DMS114 treated with DMSO at 0.1 percent for 48 hours (cell line): ENCODE measurements around the gene ZC3HAV1.
A peak's percentile ranks its signal among the peaks of the same experiment; 100 is the strongest.
"Not testable (repeated sequence)": the region's sequence is repeated elsewhere in the genome, so short reads cannot be mapped to it uniquely, and the experiment has no call there.

Experiments
- DNase-seq: peaks from one replicate; lab custom pipeline; 2025; ENCODE audit not compliant: unreplicated experiment; lab: John Stamatoyannopoulos, UW

The ZC3HAV1 gene

DNA sequence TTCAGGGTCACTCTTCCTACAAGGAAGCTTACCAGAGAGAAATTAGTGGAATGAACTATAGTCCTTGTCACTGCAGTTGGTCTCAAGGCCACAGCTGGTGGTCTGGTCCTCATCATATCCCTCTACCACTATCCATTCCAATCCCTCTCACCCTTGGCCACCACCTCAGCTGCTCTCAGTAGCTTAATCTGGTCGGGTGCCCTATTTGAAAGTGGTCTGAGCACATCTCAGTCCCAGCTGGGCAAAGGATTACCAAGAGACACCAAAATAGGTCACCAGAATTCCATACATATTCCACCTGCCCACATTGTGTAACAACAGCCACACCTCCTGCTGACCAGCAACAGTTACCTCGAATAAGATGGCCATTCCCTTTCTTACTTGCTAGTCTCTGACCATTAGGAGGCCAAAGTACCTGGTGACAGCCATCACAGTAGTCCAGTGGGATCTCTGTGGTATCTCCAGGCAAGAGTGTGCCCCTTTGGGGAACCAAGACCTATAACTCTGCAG is 3.3 kb upstream of the ZC3HAV1 start:
- DNase-seq: no peak

GRCh38 chr7:139112316-139112715 is 2.8 kb upstream of the ZC3HAV1 start:
- no peak for DNase-seq

GRCh38 chr7:139111811-139112301 is 2.3 kb upstream of the ZC3HAV1 start:
- DNase-seq: no peak

DNA sequence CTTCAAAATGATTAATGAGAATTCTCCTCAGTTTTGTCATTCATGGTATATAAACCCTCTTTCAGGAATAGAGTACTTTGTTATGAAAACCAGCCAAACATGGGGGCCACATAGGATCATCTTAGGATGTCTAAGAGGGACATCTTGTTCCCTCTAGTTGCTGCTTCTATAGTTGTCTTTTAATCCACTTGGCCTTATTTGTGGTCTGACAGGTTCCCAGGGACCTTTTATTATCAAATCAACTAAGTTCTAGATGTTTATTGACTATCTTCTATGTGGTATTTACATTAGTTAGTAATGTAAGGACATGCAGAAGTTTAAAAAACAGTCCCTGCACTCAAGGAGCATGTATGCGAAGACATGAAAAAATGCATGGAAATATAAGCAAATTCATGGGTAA is 1.6 kb upstream of the ZC3HAV1 start:
- DNase-seq: no peak

- DNase-seq: peak; percentile 61
Measured at GRCh38 chr7:139109983-139110411, 477 bp upstream of the ZC3HAV1 start.

DNA sequence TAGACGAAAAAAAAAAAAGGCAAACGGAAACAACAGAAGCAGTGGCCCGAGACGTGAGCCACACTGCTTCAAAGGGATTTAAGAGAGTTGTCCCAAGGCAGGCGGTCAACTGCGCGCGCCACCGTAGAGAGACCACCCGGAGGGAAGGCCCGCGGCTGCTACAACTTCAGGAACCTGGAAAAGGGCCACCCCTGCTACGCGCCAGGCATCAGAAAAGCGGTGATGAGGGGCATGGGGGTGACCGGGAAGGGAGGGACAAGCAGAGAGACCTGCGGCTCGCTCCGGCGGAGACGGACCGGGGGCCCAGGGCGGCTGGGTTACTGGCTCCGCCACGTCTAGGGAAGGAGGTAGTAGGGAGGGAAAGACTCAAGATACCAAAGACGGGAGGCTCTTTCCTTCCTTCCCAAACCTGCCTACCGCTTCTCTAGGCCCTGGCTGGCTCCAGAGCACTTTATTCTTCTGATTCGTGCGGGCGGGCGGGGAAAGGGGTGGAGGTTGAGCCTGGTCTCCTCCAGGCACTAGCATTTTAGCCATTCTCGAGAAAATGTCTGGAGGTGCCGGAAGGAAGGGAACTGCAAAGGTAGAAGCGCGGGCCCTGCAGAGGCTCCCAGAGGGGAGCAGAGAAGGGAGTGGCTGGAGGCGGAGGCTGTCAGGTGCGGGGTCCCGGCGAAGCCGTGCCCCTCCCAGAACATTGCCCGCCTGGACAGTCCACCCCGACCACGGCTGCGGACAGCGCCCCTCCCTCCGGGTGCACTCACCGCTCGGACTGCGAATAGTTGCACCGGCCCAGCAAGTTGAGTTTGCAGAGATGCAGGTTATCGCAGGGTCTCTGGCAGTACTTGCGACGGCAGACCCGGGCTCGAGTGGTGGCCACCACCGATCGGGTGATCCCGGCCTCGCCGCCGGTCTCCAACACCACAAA is 993 bp downstream of the ZC3HAV1 start:
- no peak for DNase-seq

DNA sequence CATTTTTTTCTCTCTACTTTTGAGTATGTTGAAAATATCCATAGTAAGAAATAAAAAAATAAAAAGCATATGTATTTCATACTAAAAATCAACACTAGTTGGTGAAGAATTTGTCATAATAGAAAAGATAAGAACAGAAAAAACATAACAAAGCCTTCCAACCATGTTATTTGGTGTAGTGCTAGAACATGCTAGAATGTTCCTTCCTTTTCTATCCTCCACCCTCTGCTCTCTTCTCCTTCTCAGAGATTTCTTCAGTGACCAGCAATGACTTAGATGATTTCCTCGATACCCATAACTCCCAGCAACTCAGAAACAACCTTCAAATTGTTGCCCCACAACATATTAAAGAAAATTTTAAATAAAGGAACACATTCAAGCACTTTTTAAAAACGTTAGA is 2.6 kb downstream of the ZC3HAV1 start:
- no peak for DNase-seq

DNA sequence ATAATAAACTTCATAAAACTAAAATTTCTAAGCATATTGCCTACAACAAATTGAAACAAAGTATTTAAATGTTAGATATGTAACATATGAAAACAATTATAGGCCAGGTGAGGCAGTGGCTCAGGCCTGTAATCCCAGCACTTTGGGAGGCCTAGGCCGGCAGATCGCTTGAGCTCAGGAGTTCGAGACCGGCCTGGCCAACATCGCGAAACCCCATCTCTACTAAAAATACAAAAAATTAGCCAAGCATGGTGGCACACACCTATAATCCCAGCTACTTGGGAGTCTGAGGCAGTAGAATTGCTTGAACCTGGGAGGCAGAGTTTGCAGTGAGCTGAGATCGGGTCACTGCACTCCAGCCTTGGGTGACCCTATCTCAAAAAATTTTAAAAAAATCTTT is 3.3 kb downstream of the ZC3HAV1 start:
- not testable (repeated sequence) for DNase-seq

DNA sequence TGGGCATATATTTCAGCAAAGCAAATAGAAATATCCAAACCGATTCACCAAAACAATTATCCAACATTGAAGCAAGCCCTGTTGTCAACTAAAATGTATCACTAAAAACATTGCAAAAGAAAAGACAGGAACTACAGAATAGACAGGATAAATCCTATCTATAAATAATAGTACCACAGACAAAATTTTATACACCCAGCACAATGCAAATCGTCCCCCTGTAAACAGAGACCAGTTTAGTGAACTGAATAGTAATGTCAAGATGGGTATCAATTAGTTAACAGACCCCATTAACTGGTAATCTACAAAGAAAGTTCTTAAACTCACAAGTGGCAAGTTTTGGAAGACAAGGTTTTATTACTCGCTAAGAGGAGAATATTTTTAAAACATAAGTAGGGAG is 4.0 kb downstream of the ZC3HAV1 start:
- no peak for DNase-seq

DNA sequence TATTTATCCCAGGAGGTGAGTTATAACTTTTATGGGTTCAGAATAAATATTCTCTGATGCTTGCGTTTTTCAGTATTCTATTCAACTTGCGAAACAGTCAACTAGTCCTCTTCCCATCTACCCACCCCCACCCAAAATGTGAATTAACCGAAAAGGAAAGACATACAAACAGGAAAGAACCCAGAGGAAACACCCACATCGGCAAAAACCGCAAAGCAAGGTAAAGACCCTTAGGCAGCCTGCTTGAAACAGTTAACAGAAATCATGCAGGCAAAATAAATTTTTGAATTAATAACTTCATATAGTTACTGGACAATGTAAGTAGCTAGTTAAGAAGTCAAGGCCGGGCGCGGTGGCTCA is 5.4 kb downstream of the ZC3HAV1 start:
- no peak for DNase-seq

- no peak for DNase-seq
Measured at GRCh38 chr7:139103057-139103815, 6.3 kb downstream of the ZC3HAV1 start.

DNA sequence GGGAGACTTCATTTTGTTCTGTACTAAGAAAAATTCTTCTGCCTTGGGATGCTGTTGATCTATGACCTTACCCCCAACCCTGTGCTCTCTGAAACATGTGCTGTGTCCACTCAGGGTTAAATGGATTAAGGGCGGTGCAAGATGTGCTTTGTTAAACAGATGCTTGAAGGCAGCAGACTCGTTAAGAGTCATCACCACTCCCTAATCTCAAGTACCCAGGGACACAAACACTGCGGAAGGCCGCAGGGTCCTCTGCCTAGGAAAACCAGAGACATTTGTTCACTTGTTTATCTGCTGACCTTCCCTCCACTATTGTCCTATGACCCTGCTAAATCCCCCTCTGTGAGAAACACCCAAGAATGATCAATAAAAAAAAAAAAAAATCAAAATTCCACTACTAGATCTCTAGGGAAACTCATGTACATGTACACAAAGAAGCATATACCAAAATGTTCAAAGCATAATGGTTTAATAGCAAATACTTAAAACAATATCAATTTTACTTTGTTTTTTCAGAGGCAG is 7.8 kb downstream of the ZC3HAV1 start:
- DNase-seq: not testable (repeated sequence)

DNA sequence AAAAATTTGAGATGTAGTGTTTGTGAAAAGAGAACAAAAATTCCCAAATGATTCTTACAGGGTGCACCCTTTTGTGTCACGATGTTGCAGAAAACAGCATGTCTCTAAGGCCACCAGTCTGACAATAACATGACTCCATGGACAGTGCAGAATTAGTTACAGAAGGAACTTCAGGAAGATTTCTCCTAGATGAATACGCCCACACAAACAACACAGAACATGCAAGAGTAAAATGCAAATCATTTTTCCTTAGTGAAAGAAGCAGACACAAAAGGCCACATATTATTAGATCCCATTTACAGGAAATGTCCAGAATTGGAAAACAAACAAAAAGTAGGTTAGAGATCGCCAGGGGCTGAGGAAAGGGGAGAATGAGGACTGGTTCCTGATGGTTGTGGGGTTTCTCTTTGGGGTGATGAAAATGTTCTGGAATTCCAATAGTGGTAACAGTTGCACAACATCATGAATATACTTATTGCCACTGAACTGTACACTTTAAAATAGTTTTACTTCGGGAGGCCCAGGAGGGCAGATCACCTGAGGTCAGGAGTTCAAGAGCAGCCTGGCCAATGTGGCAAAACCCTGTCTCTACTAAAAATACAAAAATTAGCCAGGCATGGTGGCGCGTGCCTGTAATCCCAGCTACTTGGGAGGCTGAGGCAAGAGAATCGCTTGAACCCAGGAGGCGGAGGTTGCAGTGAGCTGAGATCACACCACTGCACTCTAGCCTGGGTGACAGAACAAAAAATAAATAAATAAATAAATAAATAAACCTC is 10.2 kb downstream of the ZC3HAV1 start:
- DNase-seq: no peak

GRCh38 chr7:139095194-139095659 is 14.3 kb downstream of the ZC3HAV1 start:
- no peak for DNase-seq

GRCh38 chr7:139094596-139094995 is 14.9 kb downstream of the ZC3HAV1 start:
- no peak for DNase-seq

DNA sequence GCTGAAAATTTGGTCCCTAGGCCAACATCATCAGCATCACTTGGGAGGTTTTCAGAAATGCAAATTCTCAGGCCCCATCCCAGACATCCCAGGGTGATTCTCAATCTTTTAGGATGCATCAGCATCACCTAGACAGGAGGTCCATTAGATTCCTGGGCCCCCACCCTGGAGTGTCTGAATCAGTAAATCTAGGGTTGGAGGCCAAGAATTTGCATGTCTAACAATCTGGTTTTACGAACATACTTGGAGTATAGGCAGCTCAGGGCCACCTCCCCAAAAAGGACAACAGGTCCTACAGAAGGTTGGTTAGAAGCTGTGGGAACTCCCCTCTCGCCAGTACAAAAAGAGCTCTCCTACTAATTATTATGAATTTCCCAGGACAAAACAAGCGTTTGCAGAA is 15.5 kb downstream of the ZC3HAV1 start:
- no peak for DNase-seq

DNA sequence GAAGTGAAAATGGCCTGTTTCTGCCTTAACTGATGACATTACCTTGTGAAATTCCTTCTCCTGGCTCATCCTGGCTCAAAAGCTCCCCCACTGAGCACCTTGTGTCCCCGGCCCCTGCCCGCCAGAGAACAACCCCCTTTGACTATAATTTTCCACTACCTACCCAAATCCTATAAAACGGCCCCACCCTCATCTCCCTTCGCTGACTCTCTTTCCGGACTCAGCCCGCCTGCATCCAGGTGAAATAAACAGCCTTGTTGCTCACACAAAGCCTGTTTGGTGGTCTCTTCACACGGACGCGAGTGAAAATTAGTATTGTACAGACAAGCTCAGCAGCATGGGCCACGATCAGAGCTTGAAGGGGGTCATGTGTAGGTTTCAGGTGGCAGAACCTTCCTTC is 16.0 kb downstream of the ZC3HAV1 start:
- not testable (repeated sequence) for DNase-seq

DNA sequence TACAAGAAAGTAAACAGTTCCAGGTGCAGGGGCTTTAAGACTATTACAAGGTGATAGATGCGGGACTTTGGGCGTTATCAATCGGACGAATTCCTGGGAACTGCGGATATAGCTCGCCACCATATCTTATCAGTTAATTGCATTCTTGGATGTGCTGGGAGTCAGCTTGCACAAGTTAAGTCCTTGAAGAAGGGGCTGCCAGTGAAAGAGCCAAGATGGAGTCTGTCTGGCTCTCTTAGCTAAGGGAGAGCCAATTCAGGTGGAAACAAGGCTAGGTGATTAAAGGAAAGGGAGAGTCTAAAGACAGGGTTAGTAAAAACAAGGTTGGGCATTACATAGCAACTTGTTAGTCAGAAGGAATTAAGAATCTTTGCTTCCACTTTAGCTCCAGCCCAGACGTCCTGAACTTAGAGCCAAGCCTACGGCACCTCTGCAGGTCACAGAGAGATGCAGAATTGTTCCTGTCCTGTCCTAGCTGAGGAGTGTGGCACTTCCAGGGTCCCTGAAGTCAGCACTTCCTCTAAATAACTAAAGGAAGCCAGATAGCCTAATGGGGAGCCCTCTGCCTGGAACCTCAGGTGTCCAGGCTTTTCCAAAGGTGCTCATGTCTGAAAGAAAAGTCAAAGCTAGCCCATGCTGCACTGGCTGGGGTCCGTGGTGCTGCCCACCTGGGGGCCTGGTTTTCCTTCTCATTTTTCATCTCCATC is 17.3 kb downstream of the ZC3HAV1 start:
- DNase-seq: no peak

DNA sequence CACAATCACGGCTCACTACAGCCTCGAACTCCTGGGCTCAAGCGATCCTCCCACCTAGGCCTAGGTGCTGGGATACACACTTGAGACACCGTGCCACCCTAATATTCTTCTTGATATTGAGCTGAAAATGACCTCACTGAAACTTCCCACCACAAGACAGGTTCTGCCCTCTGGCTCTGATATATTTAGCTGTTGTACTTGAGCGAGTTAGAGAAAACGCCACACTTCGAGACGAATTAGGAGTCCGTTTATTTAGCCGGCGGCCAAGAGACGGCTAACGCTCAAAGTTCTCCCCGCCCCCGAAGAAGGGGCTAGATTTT is 17.9 kb downstream of the ZC3HAV1 start:
- DNase-seq: no peak

- no peak for DNase-seq
Measured at GRCh38 chr7:139089118-139089517, 20.4 kb downstream of the ZC3HAV1 start.
